ENCODE measurements around the gene BSN.
A peak's percentile ranks its signal among the peaks of the same experiment; 100 is the strongest.

Gene BSN

GRCh38 chr3:49656541-49657112, 102.3 kb downstream of the BSN start:
- DNase-seq (ENCODE audit: low spot score) = no peak

- no peak for DNase-seq (ENCODE audit: low spot score)
These were observed 103.1 kb downstream of the BSN start for GRCh38 chr3:49657208-49657915.

- DNase-seq (ENCODE audit: low spot score) = no peak
These were observed 104.4 kb downstream of the BSN start for GRCh38 chr3:49658711-49659110.

- no peak for DNase-seq (ENCODE audit: low spot score)
These were observed 105.5 kb downstream of the BSN start for GRCh38 chr3:49659756-49660155.

- DNase-seq (ENCODE audit: low spot score) = no peak
These were observed 107.0 kb downstream of the BSN start for GRCh38 chr3:49661281-49661680.

DNA sequence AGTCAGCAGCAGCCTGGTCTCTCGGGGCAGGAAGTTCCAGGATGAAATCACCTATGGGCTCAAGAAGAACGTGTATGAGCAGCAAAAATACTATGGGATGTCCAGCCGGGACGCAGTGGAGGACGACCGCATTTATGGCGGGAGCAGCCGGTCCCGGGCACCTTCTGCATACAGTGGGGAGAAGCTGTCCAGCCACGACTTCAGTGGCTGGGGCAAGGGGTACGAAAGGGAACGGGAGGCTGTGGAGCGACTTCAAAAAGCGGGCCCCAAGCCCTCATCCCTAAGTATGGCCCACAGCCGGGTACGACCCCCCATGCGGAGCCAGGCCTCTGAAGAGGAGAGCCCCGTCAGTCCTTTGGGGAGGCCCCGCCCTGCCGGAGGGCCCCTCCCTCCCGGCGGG, 107.7 kb downstream of the BSN start:
- DNase-seq (ENCODE audit: low spot score) = no peak

GRCh38 chr3:49662720-49663413, 108.6 kb downstream of the BSN start:
- DNase-seq (ENCODE audit: low spot score) = no peak

GRCh38 chr3:49663831-49664230, 109.6 kb downstream of the BSN start:
- no peak for DNase-seq (ENCODE audit: low spot score)

GRCh38 chr3:49664300-49664699, 110.0 kb downstream of the BSN start:
- DNase-seq (ENCODE audit: low spot score) = no peak

DNA sequence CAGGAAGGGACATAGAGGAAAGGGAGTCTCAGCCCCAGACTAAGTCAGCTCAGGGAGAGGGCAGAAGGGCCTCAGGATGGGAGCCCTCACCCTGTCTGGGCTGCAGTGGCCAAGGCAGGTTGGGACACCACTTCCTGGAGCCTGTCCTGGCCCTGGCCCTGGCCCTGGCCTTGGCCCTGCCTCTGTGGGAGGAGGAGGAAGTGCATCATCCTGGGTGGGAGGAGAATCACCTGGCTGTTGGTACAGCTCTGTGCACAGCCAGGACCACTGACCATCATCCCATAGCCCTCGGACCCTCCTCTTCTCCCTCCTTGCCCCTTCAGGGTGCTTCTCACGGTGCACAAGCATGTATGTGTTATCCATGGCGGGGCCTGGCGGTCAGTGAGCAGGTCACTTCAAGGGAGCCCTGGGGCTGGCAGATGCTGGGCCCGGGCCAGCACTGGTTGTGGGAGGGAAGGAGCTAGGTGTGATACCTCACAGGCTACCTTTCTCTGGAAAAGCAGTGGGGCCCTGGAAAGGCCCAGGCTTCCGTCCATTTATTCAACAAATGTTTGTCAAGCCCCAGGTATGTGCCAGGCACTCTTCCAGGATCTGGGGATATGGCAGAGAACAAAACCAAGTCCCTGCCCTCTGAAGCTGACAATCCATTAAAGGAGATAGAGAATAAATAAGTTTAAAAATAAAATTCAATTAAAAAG, 111.7 kb downstream of the BSN start:
- no peak for DNase-seq (ENCODE audit: low spot score)

GRCh38 chr3:49666592-49666991, 112.3 kb downstream of the BSN start:
- no peak for DNase-seq (ENCODE audit: low spot score)

DNA sequence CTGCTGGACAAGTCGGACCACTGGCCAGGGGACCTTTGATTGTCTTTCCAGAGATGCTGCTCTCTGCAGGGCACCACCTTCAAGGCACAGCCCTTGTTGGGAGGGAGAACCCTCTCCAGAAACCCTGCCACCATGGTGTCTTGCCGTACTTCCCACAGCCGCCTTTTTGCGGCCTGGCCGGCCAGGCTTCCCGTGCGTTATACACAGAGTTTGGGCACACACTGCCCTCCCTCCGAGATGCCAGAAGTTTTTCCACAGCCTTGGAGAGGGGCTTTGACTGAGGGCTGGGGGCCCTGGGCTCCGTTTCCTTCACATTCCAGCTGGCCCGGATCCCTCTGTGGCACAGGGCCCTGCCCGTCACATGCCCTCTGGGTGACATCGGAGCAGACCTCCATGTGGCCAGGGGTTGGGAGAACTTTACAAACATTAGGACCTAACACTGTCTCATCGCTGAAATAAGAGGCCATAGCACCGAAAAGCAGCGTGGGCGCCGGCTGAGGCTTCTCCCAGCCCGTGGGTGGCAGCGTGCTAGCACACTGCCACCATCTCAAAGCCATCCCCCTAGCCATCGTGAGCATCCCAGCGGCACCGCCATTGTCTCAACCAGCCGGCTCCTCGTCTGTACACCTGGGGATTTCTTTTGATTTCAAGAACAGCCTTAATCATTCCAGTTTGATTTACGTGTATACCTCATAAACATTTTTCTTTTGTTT, 113.6 kb downstream of the BSN start:
- DNase-seq (ENCODE audit: low spot score) = no peak

DNA sequence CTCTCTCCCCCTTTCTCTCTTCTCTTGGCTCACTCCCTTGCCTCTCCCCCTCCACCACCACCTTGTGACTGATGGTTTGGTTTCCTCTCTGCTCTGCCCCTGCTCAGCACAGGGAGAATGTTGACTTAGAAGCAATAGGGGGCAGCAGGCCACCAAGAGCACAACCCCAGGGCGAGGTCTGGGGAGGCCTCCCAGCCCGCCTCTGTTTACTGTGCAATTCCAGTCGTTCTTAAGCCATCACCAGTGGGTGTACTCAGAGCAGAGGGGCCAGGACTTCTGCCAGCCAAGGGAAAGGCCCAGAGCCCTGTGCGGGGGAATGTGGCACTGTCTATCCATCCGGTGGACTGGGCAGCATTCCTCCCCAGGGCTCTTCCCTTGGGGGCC, 114.1 kb downstream of the BSN start:
- no peak for DNase-seq (ENCODE audit: low spot score)

DNA sequence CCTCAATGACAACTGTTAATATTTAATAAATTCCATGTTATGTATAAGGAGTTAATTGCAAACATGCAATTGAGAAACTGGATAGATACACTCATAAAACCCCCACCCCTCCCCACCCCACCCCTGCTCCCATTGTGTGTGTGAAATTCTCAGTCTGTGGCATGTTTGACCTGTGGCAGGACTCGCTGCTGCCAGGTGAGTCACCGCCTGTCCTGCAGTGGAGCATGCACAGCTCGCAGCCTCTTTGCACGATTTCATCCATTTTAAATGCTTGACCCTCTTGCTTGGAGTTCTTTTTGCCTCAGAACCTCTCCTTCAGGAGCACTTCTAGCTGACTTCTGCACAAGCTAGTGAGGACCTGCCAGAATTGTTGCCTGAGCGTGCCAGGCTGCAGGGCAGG, 114.6 kb downstream of the BSN start:
- no peak for DNase-seq (ENCODE audit: low spot score)

- DNase-seq (ENCODE audit: low spot score) = no peak
These were observed 115.1 kb downstream of the BSN start for GRCh38 chr3:49669352-49669751.

DNA sequence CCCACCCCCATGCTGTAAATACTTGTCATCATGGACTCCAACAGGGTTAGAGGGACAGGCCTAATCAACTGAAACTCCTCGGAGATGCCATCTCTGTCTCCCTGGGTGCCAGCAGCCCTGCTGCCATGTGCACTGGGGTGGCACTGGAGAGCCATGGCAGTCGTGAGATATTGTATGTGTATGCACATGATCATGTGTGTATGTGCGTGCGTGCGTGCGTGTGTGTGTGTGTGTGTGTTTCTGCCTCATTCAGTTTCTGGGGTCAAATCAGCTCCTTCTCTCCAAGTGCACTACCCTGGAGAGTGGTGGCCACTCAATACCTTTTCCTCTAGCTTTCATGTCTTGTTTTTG, 116.6 kb downstream of the BSN start:
- no peak for DNase-seq (ENCODE audit: low spot score)

DNA sequence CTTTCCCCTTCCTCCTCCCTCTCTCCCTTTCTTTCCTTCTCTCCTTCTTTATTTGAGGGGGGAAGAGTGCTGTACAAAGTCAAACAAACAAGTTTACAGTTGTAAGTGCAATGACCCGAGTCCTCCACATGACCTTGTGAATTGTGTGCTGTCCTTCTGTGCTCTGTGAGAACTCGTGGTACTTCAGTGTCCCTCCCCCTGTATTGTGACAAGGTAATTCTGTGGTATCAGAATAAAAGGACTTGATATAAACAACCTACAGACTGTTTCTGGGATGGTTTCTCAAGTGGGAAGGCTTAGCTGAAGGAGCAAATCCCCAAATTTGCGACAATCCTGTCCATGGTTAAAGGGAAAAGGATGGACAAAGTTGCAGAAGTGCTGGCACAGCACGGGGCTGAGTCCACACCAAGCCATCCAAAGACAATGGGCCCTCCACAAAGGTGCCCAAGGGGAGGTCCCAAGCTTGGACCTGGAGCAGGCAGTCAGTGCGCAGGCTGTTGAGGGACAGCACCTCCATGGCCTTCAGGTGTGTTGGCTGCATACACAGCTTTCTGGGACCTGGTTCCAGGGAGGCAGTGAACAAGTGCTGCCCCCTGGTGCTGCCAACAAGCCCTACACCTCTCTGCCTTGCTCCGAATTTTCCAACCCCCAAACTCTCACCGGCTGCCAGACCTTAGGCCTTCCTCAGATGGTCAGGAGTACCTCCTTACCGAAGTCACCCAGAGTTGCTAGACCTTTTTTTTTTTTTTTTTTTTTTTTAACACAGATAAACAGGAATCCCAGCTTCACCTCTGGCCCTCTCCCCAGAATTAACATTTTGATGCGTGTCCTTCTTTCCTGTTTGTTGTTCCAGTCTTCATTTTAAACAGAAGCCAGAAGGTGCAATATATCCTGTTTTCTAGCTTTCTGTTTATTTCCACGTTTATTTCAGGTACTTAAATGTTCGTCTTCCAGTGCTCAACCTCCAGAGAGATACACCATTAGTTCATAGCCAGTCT, 117.3 kb downstream of the BSN start:
- peak; percentile 80 for DNase-seq (ENCODE audit: low spot score)

- DNase-seq (ENCODE audit: low spot score) = no peak
These were observed 118.9 kb downstream of the BSN start for GRCh38 chr3:49673121-49673714.

- DNase-seq (ENCODE audit: low spot score) = peak; percentile 99
These were observed 119.6 kb downstream of the BSN start, which contains the start of gene APEH for GRCh38 chr3:49673715-49674496. APEH (plus strand) TSS chr3:49674351; CDS start chr3:49674402, 51 bp downstream.

GRCh38 chr3:49674497-49674983, 120.3 kb downstream of the BSN start:
- DNase-seq (ENCODE audit: low spot score) = no peak
